ENCODE results near the gene AOPEP.

Gene AOPEP

DNA sequence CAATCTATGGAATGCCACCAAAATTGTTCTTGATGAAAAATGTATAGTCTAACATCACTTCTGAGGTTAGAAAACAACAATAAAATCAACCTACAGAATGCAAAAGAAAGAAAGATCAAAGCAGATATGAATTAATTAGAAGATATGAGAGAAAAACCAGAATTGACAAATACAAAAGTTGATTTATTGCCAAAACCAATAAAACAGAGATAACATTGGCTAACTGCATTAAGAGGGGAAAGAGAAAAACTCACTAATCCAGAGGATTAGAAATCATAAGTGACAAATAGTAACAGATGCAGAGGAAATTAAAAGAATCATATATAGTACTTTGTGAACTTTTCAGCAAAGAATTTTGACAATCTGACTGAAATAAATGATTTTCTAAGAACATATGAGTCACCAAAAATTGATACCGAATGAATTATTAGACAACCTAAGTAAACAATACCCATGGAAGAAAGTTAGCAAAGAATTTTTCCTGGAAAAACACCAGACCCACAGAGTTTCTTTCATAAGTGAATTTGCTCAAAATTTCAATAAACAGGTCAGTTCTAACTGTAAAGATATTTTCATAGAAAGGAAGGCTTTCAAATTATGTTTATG lies 167.7 kb downstream of the AOPEP start:
- no peaks in the 10 kb centered on the region for H3K27me3 ChIP-seq (ENCODE audit: insufficient read depth, low read length, poor library complexity, severe bottlenecking)
- H3K4me3 ChIP-seq (ENCODE audit: low read length, poor library complexity, severe bottlenecking), result no peak overlapping the region
- H3K9me3 ChIP-seq (ENCODE audit: insufficient read depth, low read depth, low read length), result peaks cover 11% of the 10 kb centered on the region
- H3F3A ChIP-seq (ENCODE audit: low read depth), result no peaks in the 10 kb centered on the region
- no peaks in the 10 kb centered on the region for H3K4me1 ChIP-seq (ENCODE audit: insufficient read depth, low read length, poor library complexity, severe bottlenecking)
- no peak overlapping the region for H3K9ac ChIP-seq (ENCODE audit: low read depth, low read length, poor library complexity, severe bottlenecking)
- no peaks in the 10 kb centered on the region for H3K79me2 ChIP-seq (ENCODE audit: insufficient read depth, low read length)
- no peaks in the 10 kb centered on the region for H4K20me1 ChIP-seq (ENCODE audit: insufficient read depth, low read length, poor library complexity, severe bottlenecking)
- H3K36me3 ChIP-seq (ENCODE audit: insufficient read depth, low read length), result no peaks in the 10 kb centered on the region
- TF ChIP-seq, protein P1, sequence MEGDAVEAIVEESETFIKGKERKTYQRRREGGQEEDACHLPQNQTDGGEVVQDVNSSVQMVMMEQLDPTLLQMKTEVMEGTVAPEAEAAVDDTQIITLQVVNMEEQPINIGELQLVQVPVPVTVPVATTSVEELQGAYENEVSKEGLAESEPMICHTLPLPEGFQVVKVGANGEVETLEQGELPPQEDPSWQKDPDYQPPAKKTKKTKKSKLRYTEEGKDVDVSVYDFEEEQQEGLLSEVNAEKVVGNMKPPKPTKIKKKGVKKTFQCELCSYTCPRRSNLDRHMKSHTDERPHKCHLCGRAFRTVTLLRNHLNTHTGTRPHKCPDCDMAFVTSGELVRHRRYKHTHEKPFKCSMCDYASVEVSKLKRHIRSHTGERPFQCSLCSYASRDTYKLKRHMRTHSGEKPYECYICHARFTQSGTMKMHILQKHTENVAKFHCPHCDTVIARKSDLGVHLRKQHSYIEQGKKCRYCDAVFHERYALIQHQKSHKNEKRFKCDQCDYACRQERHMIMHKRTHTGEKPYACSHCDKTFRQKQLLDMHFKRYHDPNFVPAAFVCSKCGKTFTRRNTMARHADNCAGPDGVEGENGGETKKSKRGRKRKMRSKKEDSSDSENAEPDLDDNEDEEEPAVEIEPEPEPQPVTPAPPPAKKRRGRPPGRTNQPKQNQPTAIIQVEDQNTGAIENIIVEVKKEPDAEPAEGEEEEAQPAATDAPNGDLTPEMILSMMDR (conservative IDR thresholded peaks at IDR 0.05; ENCODE audit: low read length), result no peak
- no peak for TF ChIP-seq EZH2phosphoT487 (IDR thresholded peaks at IDR 0.05; ENCODE audit: borderline replicate concordance)
- H2AFZ ChIP-seq (ENCODE audit: low read length), result no peak overlapping the region
- H3K9me2 ChIP-seq (replicated peaks; ENCODE audit: low read depth, low read length), result no peaks in the 10 kb centered on the region
- no peak overlapping the region for H3K4me2 ChIP-seq (ENCODE audit: low read depth, low read length, poor library complexity, severe bottlenecking)

DNA sequence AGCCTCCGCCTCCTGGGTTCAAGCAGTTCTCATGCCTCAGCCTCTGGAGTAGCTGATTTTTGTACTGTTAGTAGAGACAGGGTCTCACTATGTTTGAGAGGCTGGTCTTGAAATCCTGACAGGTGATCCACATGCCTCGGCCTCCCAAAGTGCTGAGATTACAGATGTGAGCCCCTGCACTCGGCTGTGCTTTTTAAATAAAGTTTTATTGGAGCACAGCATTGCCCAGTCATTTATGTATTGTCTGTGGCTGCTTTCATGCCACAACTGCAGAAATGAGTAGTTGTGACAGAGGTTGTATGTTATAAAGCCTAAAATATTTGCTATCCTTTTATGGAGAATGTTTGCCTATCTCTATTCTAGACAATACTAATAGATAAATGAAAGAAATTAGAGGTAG lies 169.2 kb downstream of the AOPEP start:
- no peaks in the 10 kb centered on the region for H3K36me3 ChIP-seq (ENCODE audit: insufficient read depth, low read length)
- no peaks in the 10 kb centered on the region for H3K4me1 ChIP-seq (ENCODE audit: insufficient read depth, low read length, poor library complexity, severe bottlenecking)
- no peaks in the 10 kb centered on the region for H3K79me2 ChIP-seq (ENCODE audit: insufficient read depth, low read length)
- H4K20me1 ChIP-seq (ENCODE audit: insufficient read depth, low read length, poor library complexity, severe bottlenecking), result no peaks in the 10 kb centered on the region
- H3K9ac ChIP-seq (ENCODE audit: low read depth, low read length, poor library complexity, severe bottlenecking), result no peak overlapping the region
- H3K27me3 ChIP-seq (ENCODE audit: insufficient read depth, low read length, poor library complexity, severe bottlenecking), result no peaks in the 10 kb centered on the region
- H3K9me3 ChIP-seq (ENCODE audit: insufficient read depth, low read depth, low read length), result peaks cover 11% of the 10 kb centered on the region
- no peak overlapping the region for H3K4me2 ChIP-seq (ENCODE audit: low read depth, low read length, poor library complexity, severe bottlenecking)
- no peaks in the 10 kb centered on the region for H3F3A ChIP-seq (ENCODE audit: low read depth)
- no peaks in the 10 kb centered on the region for H3K9me2 ChIP-seq (replicated peaks; ENCODE audit: low read depth, low read length)
- no peak overlapping the region for H3K4me3 ChIP-seq (ENCODE audit: low read length, poor library complexity, severe bottlenecking)
- no peak for TF ChIP-seq EZH2phosphoT487 (IDR thresholded peaks at IDR 0.05; ENCODE audit: borderline replicate concordance)
- TF ChIP-seq, protein P1 (conservative IDR thresholded peaks at IDR 0.05; ENCODE audit: low read length), result no peak
- H2AFZ ChIP-seq (ENCODE audit: low read length), result no peak overlapping the region

DNA sequence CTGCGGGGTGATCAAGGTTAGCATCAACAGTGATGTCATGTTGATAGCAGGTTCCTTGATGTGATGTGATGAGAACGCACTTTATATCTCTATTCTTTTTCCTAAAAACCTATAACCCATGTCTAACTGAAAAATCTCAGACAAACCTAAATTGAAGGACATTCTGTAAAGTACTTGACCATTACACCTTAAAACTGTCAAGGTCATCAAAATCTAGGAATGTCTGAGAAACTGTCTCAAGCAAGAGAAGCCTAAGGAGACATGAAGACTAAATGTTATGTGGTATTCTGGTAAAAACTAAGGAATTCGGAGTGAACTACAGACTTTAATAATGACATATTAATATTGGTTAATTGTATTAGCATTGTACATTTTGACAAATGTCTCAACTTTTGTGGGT lies 170.0 kb downstream of the AOPEP start:
- H3K4me1 ChIP-seq (ENCODE audit: insufficient read depth, low read length, poor library complexity, severe bottlenecking), result no peaks in the 10 kb centered on the region
- no peaks in the 10 kb centered on the region for H3F3A ChIP-seq (ENCODE audit: low read depth)
- no peaks in the 10 kb centered on the region for H4K20me1 ChIP-seq (ENCODE audit: insufficient read depth, low read length, poor library complexity, severe bottlenecking)
- H3K9me3 ChIP-seq (ENCODE audit: insufficient read depth, low read depth, low read length), result peaks cover 3% of the 10 kb centered on the region
- H3K27me3 ChIP-seq (ENCODE audit: insufficient read depth, low read length, poor library complexity, severe bottlenecking), result no peaks in the 10 kb centered on the region
- H3K9ac ChIP-seq (ENCODE audit: low read depth, low read length, poor library complexity, severe bottlenecking), result no peak overlapping the region
- H3K79me2 ChIP-seq (ENCODE audit: insufficient read depth, low read length), result no peaks in the 10 kb centered on the region
- H3K36me3 ChIP-seq (ENCODE audit: insufficient read depth, low read length), result no peaks in the 10 kb centered on the region
- H3K4me3 ChIP-seq (ENCODE audit: low read length, poor library complexity, severe bottlenecking), result no peak overlapping the region
- H3K4me2 ChIP-seq (ENCODE audit: low read depth, low read length, poor library complexity, severe bottlenecking), result no peak overlapping the region
- no peak overlapping the region for H2AFZ ChIP-seq (ENCODE audit: low read length)
- no peak for TF ChIP-seq EZH2phosphoT487 (IDR thresholded peaks at IDR 0.05; ENCODE audit: borderline replicate concordance)
- TF ChIP-seq, protein P1 (conservative IDR thresholded peaks at IDR 0.05; ENCODE audit: low read length), result no peak
- no peaks in the 10 kb centered on the region for H3K9me2 ChIP-seq (replicated peaks; ENCODE audit: low read depth, low read length)
